Frontal cortex (tissue), 4 donors: Measurements from ENCODE around the gene KLHL22. TPM values are rescaled to one million over a fixed set of nuclear protein-coding genes. Genes with fewer than 3 reads are reported as not detected.
"Not testable (repeated sequence)": the region's sequence is repeated elsewhere in the genome, so short reads cannot be mapped to it uniquely, and the experiment has no call there.

Experiments used
- DNase-seq, 2 donors: peaks; one replicate each; pipeline ENCODE4 v3.0.0; 2012; ENCODE audit warnings: low spot score in 2 of 2
- FAIRE-seq: peaks from 2 replicates; lab custom pipeline; 2012; peaks lifted over from hg19 to GRCh38; lab: Jason Lieb, UNC
- total RNA-seq: library from RNA; depleted of rRNA; stranded (reverse); fragments of >200 nt; gene quantifications from one replicate; pipeline ENCODE4 v1.2.3, GENCODE V29; 2014
- donor health status: control.
- donor health status: control.
- donor health status: control.

The KLHL22 gene, protein sequence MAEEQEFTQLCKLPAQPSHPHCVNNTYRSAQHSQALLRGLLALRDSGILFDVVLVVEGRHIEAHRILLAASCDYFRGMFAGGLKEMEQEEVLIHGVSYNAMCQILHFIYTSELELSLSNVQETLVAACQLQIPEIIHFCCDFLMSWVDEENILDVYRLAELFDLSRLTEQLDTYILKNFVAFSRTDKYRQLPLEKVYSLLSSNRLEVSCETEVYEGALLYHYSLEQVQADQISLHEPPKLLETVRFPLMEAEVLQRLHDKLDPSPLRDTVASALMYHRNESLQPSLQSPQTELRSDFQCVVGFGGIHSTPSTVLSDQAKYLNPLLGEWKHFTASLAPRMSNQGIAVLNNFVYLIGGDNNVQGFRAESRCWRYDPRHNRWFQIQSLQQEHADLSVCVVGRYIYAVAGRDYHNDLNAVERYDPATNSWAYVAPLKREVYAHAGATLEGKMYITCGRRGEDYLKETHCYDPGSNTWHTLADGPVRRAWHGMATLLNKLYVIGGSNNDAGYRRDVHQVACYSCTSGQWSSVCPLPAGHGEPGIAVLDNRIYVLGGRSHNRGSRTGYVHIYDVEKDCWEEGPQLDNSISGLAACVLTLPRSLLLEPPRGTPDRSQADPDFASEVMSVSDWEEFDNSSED
- 46.9 TPM for total RNA-seq

DNA sequence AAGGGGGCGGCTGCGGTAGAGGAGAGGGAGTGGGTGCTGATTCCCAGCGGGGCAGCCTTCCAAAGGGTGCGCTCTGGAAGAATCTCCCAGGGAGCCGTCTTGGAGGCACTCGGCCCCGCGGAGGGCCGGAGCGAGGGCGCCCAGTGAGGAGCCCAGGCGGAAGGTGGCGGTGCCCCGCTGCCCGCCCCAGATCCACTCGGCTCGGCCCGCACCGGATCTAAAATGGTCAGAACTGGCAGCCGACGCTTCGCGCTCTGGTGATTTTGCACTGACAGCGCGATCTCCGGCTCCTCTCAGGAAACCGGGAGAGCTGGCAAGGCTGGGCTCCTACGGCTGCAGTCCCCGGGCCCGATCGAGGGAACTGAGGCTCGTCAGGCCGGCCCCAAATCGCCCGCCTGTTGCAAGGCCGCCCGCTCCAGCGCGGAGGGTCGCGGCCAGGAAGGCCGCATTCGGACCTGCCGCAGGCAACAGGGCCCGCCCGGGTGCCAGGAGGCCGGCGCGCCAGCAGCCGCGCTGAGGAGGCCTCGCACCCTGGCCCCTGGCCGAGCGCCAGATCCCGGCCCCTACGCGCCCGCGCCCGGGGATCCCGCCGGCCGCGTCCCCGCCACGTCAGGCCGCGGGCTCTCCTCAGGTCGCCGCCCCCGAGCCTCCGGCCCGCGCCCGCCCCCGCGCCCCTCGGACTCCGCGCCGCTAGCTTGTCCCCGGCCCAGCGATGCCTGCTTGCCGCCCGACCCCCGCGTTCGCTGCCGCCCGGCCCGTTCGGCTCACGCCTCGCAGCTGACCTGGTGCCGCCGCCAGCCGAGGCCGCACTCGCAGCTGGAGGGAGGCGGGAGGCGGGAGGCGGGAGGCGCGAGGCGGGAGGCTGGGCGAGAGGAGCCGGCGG lies at the start of gene KLHL22:
TSS of gene KLHL22 (minus strand) at position 818 of the 883 bp plus-strand sequence. CDS start 6,584 bp downstream, outside the sequence.
- FAIRE-seq (no peak), DNase-seq (no peak)

DNA sequence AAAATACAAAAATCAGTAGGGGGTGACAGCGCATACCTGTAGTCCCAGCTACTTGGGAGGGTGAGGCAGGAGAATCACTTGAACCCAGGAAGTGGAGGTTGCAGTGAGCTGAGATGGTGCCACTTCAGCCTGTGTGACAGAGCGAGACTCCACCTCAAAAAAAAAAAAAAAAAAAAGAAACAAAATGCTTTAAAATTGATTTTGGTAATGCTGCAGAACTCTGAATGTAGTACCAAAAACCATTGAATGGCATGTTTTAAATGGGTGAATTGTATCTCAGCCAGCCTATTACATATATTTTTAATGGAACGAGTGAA lies 49.7 kb upstream of the KLHL22 start:
- DNase-seq, FAIRE-seq: not testable (repeated sequence)

DNA sequence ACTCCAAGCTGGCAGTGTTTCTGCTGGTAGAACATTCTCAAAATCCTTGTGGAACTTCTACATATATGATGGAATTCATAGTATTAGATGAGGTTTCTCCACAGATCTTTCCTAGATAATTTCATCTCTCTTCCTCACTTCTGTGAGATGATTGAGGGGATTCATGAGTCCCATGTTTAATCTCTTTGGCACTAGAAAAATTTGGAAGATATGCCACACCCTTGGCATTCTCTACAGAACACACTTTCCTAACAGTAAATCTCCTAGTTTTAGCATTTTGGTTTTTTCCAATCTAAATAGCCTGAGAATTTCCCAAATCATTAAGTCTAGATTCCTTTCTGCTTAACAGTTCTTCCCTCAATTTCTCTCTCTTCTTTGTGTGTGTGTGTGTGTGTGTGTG lies 47.1 kb upstream of the KLHL22 start:
- DNase-seq (no peak), FAIRE-seq (no peak)

DNA sequence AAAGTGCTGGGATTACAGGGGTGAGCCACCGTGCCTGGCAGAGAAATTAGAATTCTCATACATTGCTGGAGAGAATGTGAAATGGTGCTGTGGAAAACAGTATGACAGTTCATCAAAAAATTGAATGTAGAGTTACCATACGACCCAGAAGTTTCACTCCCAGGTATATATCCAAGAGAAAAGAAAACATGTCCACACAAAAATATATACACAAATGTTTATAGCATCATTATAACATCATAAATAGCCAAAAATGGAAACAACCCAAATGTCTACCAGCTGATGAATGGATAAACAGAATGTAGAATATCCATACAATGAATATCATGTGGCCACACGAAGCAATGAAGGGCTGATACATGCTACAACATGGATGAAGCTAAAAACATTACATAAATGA lies 46.5 kb upstream of the KLHL22 start:
- FAIRE-seq (no peak), DNase-seq (no peak)

DNA sequence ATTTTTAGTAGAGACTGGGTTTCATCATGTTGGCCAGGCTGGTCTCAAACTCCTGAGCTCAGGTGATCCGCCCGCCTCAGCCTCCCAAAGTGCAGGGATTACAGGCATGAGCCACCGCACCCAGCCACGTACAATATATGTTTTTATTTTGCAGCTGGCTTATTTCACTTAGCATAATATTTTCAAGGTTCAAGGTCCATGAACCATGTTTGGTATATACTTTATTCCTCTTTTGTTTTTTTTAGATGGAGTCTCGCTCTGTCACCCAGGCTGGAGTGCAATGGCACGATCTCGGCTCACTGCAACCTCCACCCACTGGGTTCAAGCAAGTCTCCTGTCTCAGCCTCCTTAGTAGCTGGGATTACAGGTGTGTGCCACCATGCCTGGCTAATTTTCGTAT lies 43.3 kb upstream of the KLHL22 start:
- not testable (repeated sequence) for DNase-seq, FAIRE-seq

DNA sequence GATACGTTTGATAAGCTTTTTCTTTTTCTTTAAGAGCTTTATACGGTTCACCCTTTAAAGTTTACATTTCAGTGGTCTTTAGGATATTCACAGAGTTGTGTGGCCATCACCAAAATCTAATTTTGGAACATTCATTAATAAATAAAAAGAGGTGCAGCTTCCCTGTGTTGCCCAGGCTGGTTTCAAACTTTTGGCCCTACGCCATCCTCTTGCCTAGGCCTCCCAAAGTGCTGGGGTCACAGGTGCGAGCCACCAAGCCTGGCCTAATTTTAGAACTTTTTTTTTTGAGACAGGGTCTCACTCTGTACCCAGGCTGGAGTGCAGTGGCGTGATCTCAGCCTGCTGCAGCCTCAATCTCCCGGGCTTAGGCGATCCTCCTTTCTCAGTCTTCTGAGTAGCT lies 42.4 kb upstream of the KLHL22 start:
- DNase-seq (no peak), FAIRE-seq (no peak)

DNA sequence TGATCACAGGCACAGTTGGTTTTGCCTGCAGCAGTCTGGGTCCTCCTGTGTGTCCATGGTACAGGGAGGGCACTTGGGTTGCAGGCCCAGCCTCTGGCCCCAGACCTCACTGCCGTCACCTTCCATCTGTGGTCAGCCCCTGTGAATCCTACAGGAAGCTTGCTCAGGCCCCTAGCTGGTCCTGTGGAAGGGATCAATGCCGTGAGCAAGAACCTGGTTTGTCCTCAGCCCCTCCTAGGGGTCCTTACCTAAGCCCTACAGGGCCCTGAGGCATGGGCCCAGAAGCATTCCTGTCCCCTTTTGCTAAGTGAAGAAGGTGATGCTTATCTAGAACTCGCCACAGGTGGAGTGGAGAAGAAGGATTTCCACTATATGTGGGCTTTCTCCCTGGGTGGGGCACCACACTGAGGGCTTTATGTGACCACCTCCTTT lies 41.7 kb upstream of the KLHL22 start:
- no peak for DNase-seq
- no peak for FAIRE-seq

DNA sequence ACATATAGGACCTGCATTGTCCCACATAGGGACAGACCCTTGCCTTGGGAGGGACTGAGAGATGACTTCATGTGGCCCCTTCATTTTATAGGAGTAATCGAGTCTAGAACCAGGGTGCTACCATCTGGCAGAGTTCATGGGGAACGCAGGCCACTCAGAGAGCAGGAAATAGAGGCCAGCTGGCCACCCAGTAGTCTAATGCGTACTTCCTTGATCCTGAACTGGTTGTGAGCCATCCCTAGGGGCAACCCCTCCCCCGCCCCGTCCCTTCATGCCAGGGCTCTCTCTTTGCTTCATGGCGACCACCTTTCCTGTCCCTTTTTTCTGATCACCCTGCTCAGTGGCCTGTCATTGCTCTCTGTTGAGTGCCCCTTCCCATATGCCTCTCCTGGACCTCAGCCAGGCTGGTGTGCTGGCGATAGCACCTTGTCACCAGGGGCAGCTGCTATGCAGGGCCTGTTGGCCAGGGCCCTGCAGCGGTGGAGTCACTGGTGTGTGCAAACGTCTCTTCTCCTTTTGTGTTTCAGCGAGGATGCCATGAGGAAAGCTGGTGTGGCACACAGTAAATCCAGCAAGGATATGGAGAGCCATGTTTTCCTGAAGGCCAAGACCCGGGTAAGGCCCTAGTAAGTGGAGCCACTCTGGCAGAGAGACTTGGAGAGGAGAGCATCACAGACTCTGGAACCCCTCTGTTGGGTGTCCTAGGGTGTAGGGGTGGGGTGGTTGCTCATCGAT lies 41.2 kb upstream of the KLHL22 start:
- DNase-seq = no peak

DNA sequence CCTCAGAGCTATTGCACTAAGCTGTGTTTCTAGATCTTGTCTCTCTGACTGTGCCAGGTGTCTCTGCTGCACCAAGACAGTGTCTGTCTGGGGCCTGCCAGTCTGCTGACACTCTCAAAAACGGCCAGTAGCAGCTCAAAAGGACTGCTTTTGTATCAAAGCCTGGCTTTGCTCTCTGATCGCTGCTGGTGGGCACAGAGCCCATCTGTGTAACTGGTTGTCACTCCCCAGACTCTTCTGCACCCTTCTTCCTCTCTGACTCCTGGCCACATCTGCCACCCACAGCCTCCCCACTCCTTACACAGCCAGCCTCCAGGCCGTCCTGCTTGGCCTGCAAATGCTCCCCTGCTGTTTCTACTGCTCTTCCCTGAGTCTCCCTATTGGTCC lies 38.3 kb upstream of the KLHL22 start:
- no peak for FAIRE-seq

More for the DNA sequence above, 41.2 kb upstream of the KLHL22 start:
- FAIRE-seq = no peak

DNA sequence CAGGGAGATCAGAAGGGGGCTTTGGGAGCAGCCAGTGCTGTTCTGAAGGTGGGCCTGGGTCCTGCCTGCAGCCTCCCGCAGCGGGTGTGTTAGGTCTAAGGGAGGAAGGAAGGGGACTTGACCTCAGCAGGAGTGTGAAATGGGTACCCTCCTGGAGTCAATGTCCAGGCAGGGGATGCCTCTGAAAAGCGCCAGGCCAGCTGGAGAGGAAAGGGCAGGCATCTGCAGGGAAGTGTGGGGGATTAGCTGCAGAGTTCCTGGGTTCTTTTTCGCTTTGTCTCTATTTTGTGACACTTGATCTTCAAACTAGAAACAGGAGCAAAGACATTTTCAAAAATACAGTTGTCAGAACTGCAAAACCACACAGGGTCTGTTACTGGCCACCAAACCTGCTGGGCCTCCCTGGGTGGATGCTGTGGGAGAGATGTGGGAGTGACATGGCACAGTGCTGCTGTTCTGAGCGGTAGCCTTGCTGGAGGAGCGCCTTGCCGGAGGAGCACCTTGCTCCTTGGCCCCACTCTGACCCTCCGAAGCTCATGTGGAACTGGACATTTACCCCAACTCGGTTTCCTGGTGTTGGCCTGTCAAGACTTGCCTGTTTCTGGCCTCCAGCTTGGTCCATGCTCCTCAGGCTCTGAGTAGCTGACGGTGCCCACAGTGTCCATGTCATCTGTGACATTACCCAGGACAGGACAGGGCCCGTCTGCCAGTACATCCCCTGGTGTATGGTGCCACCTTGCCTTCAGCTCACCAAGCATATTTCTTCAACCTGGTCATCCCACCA lies 37.7 kb upstream of the KLHL22 start:
- FAIRE-seq (no peak), DNase-seq (no peak)

More for the DNA sequence above, 38.3 kb upstream of the KLHL22 start:
- no peak for DNase-seq

DNA sequence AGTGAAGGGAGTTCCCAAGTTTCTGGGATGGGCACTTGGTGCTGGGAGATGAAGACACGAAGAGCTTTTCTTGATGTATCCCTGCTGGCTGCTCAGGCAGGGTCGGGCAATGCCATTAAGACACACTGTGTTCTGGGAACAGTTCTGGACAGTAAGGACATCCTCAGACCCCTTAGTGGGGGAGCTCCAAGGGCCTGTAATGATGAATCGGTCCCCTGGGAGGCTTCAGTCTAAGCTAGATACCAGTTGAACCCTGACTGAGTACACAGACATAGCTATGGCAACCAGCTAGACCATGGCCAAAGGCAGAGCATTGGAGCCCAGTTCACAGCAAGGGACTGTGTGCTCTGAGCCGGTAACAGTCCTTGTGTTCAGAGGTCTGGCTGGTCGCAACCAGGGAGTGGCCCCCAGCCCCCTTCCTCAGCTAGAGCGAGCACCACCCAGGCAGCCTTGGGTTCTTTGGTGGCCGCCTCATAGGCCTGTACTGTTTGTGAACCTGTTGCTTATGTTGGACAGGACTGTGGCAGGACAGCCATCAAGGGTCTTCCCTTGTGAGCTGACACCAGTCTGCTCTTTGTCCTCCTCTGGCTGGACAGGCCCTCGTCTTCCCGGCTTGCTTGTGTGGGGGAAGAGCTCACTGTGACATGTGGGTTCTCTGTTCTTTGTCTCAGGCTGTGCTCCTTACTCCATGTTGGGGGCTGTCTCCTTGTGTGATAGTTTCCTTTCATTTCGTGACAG lies 36.8 kb upstream of the KLHL22 start:
- no peak for FAIRE-seq
- no peak for DNase-seq

DNA sequence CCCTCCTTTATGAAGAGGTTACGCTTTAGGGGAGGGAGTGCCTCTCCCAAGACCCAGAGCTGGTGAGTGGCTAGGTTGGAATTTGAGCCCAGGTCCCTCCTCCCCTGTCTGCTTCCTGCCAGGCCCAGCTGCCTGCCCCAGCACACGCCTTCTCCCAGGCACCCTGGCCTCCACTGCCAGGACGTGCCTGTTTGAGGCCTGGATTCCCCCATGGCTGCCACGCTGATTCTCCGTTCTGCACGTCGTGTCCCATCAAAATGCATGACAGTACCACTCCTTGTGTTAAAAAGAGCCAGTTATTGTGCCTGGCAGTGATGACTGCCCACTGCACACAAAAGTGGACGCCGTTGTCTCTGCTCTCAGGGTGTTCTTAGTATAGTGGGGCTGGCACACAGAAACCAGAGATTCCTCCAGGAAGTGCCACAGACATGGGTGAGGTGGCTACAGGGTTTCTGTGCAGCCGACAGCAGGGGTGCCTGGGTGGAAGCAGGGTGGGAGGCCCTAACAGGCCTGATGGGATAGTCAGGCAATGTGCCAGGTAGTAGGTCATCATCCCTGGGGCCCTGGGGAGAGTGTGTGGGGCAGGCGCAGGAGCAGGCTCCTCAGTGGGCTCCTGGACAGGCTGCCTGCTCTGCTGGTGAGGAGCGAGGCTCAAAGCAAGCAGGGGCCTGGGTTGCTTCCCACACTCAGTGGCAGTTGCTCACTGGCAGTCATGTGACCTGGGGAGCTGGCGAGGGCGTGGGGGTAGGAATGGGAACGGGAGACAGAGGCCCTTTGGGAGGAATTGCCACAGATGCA lies 36.0 kb upstream of the KLHL22 start:
- FAIRE-seq = no peak

DNA sequence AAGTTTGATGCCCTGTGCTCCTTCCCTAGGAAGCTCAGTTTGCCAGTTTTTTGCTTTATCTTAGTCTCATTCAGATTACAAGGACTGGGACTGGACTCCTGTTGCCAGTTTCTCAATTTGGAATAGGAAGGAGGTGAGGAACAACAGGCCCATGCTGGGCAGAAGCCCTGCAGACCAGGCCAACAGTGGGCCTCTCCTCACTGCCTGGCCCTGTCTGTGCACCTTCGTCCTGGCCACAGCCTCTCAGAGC lies 35.5 kb upstream of the KLHL22 start:
- FAIRE-seq (no peak), DNase-seq (no peak)

More for the DNA sequence above, 36.0 kb upstream of the KLHL22 start:
- peak; percentile 35 to 66 for DNase-seq

DNA sequence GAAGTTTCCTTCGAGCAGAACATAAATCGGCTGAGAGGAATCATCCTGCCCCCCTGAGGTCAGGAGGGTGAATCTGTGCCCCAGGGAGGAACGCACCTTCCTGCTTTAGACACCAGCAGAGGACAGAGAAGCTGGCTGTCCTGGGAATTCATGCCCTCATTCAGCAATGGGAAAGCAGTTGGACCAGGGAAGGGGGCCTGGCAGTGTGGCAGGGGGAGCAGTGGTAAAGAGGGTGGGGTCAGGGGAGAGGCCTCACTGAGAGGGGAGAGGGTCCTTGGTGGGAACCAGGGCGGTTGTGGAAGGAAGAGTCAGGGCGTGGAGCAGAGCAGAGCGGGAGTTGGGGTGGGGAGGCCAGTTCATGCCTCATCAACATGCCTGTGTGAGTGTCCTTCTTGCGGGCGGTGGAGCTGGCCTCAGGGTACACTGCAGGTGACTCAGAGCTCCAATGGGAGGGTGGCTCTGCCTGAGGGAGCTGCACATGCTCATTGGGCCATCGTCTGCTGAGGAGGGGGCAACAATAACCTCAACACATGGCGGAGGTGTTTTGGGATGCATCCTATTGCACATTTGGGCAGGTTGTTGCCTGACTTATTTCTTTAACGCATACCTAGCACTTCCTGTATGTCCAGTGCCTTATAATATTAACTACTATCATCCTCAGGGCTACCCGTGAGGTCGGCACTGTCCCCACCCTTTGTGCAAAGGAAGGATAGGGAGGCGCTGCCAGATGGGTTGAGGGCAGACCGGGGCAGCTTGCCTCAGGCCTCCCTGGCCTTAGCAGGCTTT lies 35.0 kb upstream of the KLHL22 start:
- FAIRE-seq (no peak), DNase-seq (no peak)

DNA sequence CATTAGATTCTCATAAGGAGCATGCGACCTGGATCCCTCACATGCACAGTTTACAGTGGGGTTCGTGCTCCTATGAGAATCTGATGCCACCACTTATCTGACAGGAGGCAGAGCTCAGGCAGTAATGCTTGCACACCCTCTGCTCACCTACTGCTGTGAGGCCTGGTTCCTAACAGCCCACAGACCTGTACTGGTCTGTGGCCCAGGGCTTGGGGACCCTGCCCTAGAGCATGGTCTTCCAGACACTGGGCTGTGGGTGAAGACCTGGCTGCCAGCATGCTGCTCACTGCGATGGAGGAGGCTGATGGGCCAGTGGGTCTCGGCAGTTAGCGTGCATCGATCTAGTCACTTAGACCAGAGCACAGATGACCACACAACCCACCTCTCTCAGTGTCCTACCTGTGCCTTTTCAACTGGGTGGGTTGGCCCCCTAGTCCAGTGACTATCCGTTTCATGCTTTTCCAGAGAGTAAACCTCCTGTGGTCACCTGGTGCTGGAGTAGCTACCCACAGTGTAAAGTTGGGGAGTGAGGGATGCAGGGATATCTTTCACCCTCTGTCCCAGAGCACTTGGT lies 32.9 kb upstream of the KLHL22 start:
- no peak for FAIRE-seq

DNA sequence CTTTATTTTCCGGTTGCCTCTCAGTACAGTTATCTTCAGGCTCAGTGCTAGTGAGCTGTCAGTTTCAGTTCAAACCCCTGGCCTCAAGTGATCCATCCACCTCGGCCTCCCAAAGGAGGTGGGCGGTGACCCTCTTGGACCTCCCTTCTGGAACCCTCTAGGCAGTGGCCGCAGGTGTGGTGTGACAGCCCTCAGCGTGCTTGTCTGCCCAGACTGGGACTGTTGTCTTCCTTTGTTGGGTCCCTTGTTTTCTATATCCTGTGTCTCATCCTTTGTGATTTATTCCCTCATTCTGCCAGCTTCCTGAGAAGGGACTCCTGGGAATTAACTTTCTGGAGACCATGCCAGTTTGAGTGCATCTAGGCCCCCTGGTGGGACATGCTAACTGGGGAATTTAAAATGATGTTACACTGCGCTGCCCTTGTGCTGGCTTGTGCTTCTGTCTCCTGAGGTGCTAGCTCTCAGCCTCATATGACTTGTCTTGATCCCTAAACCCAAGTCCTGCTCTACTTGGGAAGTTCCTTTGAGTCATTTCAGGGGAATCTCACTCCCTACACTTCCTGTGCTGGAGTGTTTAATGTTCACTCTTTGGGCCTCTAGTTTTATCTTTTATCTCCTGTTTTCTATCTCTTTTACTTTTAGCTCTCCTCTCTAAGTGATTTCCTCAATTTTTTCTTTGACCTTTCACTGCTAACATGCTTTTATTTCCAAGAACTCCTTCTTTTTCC lies 31.2 kb upstream of the KLHL22 start:
- DNase-seq (no peak), FAIRE-seq (no peak)

More for the DNA sequence above, 32.9 kb upstream of the KLHL22 start:
- DNase-seq = no peak
